HG02571 (cell line): Measurements from ENCODE around the gene CDYL2.
"Not testable (repeated sequence)": the region's sequence is repeated elsewhere in the genome, so short reads cannot be mapped to it uniquely, and the experiment has no call there.

Source experiments
- ATAC-seq: cut with Tn5 transposase; IDR thresholded peaks from one replicate; pipeline ENCODE4 v1.9.1; 2021; ENCODE audit warnings: mild to moderate bottlenecking, moderate library complexity; ENCODE audit not compliant: unreplicated experiment

CDYL2 gene

GRCh38 chr16:80812593-80812992 lies 8.2 kb upstream of the CDYL2 start:
- ATAC-seq = no peak

GRCh38 chr16:80809366-80809765 lies 5.0 kb upstream of the CDYL2 start:
- no peak for ATAC-seq

GRCh38 chr16:80807906-80808305 lies 3.5 kb upstream of the CDYL2 start:
- ATAC-seq = no peak

- ATAC-seq = no peak
These were observed 2.5 kb upstream of the CDYL2 start for GRCh38 chr16:80806927-80807340.

- no peak for ATAC-seq
These were observed 1.9 kb upstream of the CDYL2 start for GRCh38 chr16:80806289-80806688.

- ATAC-seq = peak; percentile 30
These were observed 307 bp downstream of the CDYL2 start for GRCh38 chr16:80804056-80804525.

GRCh38 chr16:80803339-80804055 lies 901 bp downstream of the CDYL2 start:
- peak; percentile 22 for ATAC-seq

- ATAC-seq = no peak
These were observed 1.5 kb downstream of the CDYL2 start for GRCh38 chr16:80802902-80803301.

GRCh38 chr16:80802138-80802537 lies 2.3 kb downstream of the CDYL2 start:
- no peak for ATAC-seq

- no peak for ATAC-seq
These were observed 10.3 kb downstream of the CDYL2 start for GRCh38 chr16:80794071-80794470.

GRCh38 chr16:80792031-80792430 lies 12.4 kb downstream of the CDYL2 start:
- no peak for ATAC-seq

- no peak for ATAC-seq
These were observed 13.0 kb downstream of the CDYL2 start for GRCh38 chr16:80791411-80791810.

GRCh38 chr16:80790751-80791150 lies 13.6 kb downstream of the CDYL2 start:
- no peak for ATAC-seq

GRCh38 chr16:80788027-80788426 lies 16.4 kb downstream of the CDYL2 start:
- no peak for ATAC-seq

GRCh38 chr16:80786561-80786960 lies 17.8 kb downstream of the CDYL2 start:
- ATAC-seq = not testable (repeated sequence)

- no peak for ATAC-seq
These were observed 19.4 kb downstream of the CDYL2 start for GRCh38 chr16:80784951-80785350.

GRCh38 chr16:80778703-80779102 lies 25.7 kb downstream of the CDYL2 start:
- no peak for ATAC-seq

GRCh38 chr16:80776856-80777255 lies 27.5 kb downstream of the CDYL2 start:
- no peak for ATAC-seq

- ATAC-seq = no peak
These were observed 28.9 kb downstream of the CDYL2 start for GRCh38 chr16:80775450-80775849.

GRCh38 chr16:80766798-80767197 lies 37.6 kb downstream of the CDYL2 start:
- no peak for ATAC-seq

GRCh38 chr16:80759419-80760162 lies 44.8 kb downstream of the CDYL2 start:
- ATAC-seq = no peak

GRCh38 chr16:80754476-80754875 lies 49.9 kb downstream of the CDYL2 start:
- no peak for ATAC-seq
